Osteoblast (primary cell): ENCODE measurements around the gene CSF2. TPM values are rescaled to one million over a fixed set of nuclear protein-coding genes. Genes with fewer than 3 reads are reported as not detected.

Experiments
- DNase-seq: peaks from one replicate; pipeline ENCODE4 v3.0.0; 2011; ENCODE audit warnings: low spot score, mixed read lengths; ENCODE audit not compliant: insufficient read length; ENCODE audit errors: missing footprints
- H2AFZ ChIP-seq: 2 replicates; pipeline ENCODE4 v1.6.0; 2011; ENCODE audit warnings: mild to moderate bottlenecking, low read length
- H3K27ac ChIP-seq: 2 replicates; pipeline ENCODE4 v1.5.1; 2011; ENCODE audit warnings: mild to moderate bottlenecking, low read depth, low read length, moderate library complexity
- H3K27me3 ChIP-seq: 2 replicates; pipeline ENCODE4 v1.6.0; 2012; ENCODE audit warnings: mild to moderate bottlenecking, control low read depth, inconsistent platforms, low read length, moderate library complexity; ENCODE audit not compliant: insufficient read depth
- H3K36me3 ChIP-seq: 2 replicates; pipeline ENCODE4 v1.5.1; 2011; ENCODE audit warnings: mild to moderate bottlenecking, low read length, control low read depth, moderate library complexity; ENCODE audit not compliant: insufficient read depth
- H3K4me1 ChIP-seq: 2 replicates; pipeline ENCODE4 v1.5.1; 2011; ENCODE audit warnings: mild to moderate bottlenecking, low read length, control low read depth, moderate library complexity; ENCODE audit not compliant: insufficient read depth
- H3K4me2 ChIP-seq: 2 replicates; pipeline ENCODE4 v1.6.0; 2011; ENCODE audit warnings: mild to moderate bottlenecking, low read length; ENCODE audit not compliant: insufficient read depth
- H3K4me3 ChIP-seq: fragments of 200-600 bp; sonication (generic); 3 replicates; pipeline ENCODE4 v1.5.1; 2012; ENCODE audit warnings: mild to moderate bottlenecking, low read length, inconsistent platforms; ENCODE audit not compliant: insufficient read depth
- H3K79me2 ChIP-seq: 2 replicates; pipeline ENCODE4 v1.6.0; 2012; ENCODE audit warnings: mild to moderate bottlenecking, low read length, control low read depth, inconsistent platforms; ENCODE audit not compliant: insufficient read depth
- H3K9me3 ChIP-seq: 2 replicates; pipeline ENCODE4 v1.5.1; 2011; ENCODE audit warnings: low read depth, low read length, control low read depth
- H4K20me1 ChIP-seq: 2 replicates; pipeline ENCODE4 v1.6.0; 2012; ENCODE audit warnings: mild to moderate bottlenecking, low read length, control low read depth; ENCODE audit not compliant: insufficient read depth
- CTCF ChIP-seq: IDR thresholded peaks from 2 replicates; pipeline ENCODE4 v1.5.1; 2011; ENCODE audit warnings: mild to moderate bottlenecking, low read depth, low read length, moderate library complexity; ENCODE audit errors: extremely low read depth
- total RNA-seq: library from RNA; depleted of rRNA; stranded (reverse); fragments of >200 nt; gene quantifications from 2 replicates; pipeline ENCODE4 v1.2.3, GENCODE V29; 2012

Gene CSF2
- total RNA-seq, 1 donor: not detected

GRCh38 chr5:132075719-132076077 is 2.1 kb downstream of the CSF2 start:
- Histone ChIP-seq H3K79me2 (no peaks in the 10 kb centered on the region), H3K36me3 (no peaks in the 10 kb centered on the region), H2AFZ (no peak overlapping the region), H3K4me2 (no peak overlapping the region), H3K9me3 (no peaks in the 10 kb centered on the region), H4K20me1 (no peaks in the 10 kb centered on the region), H3K27me3 (no peaks in the 10 kb centered on the region), H3K4me3 (no peak overlapping the region), H3K27ac (no peak overlapping the region), H3K4me1 (peaks cover 12% of the 10 kb centered on the region)
- DNase-seq: no peak
- no peak for TF ChIP-seq CTCF

GRCh38 chr5:132076202-132076830 is 2.7 kb downstream of the CSF2 start:
- TF ChIP-seq CTCF: no peak
- Histone ChIP-seq H3K27ac (no peak overlapping the region), H3K36me3 (no peaks in the 10 kb centered on the region), H2AFZ (no peak overlapping the region), H3K9me3 (no peaks in the 10 kb centered on the region), H3K4me3 (no peak overlapping the region), H3K4me2 (no peak overlapping the region), H3K27me3 (no peaks in the 10 kb centered on the region), H3K4me1 (peaks cover 7% of the 10 kb centered on the region), H4K20me1 (no peaks in the 10 kb centered on the region), H3K79me2 (no peaks in the 10 kb centered on the region)
- peak; percentile 22 for DNase-seq

- Histone ChIP-seq H3K36me3 (no peaks in the 10 kb centered on the region), H3K79me2 (no peaks in the 10 kb centered on the region), H4K20me1 (no peaks in the 10 kb centered on the region), H3K4me1 (peaks cover 7% of the 10 kb centered on the region), H2AFZ (no peak overlapping the region), H3K4me3 (no peak overlapping the region), H3K9me3 (no peaks in the 10 kb centered on the region), H3K27ac (no peak overlapping the region), H3K27me3 (no peaks in the 10 kb centered on the region), H3K4me2 (no peak overlapping the region)
- DNase-seq: peak; percentile 73
- TF ChIP-seq CTCF: no peak
Measured at GRCh38 chr5:132076983-132077382, 3.4 kb downstream of the CSF2 start.

GRCh38 chr5:132079081-132079480 is 5.5 kb downstream of the CSF2 start:
- no peaks in the 10 kb centered on the region for H3K27me3 ChIP-seq
- no peaks in the 10 kb centered on the region for H3K36me3 ChIP-seq
- no peak overlapping the region for H3K4me3 ChIP-seq
- peak; percentile 51 for DNase-seq
- H3K9me3 ChIP-seq: no peaks in the 10 kb centered on the region
- H3K4me1 ChIP-seq: peaks cover 3% of the 10 kb centered on the region
- H3K27ac ChIP-seq: no peak overlapping the region
- no peaks in the 10 kb centered on the region for H4K20me1 ChIP-seq
- no peak for TF ChIP-seq CTCF
- H2AFZ ChIP-seq: no peak overlapping the region
- no peak overlapping the region for H3K4me2 ChIP-seq
- no peaks in the 10 kb centered on the region for H3K79me2 ChIP-seq
